Measurements from ENCODE around the gene ADSS1.

Gene ADSS1

DNA sequence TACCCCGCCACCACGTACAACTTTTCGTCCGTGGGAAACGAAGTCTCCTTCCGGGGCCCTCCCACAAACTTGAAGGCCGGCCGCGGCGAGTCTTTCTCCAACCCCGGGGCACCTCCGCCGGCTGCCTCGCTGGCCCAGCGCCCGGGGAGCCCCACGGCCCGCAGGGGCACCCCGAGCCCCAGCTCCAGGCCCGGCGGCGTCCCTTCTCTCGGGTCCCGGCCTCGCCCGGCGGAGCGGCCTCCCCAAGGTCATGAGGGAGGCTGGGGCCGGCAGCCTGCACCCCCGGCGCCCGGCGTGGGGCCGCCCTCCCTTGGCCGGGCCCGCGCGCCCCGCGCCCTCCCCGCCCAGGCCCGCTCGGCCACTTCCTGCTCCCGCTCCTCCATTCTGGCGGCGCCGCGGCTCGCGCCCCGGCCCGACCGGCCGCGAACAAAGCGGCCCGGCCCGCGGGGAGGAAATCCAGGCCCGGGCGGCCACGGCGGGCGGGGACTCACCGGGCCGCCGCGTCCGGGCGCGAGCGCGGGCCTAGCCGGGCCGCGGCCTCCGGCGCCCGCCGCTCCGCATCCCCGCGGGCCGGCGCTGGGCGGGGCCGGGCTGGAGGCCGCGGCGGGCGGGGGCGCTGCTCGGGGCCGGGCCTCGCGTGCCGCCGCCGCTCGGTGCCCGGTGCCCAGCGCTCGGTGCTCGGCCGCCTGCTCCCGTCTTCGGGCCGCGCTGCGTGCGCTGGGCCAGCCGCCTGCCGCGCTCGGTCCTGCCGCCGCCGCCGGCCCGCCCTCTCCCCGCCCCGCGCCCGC lies 71.2 kb downstream of the ADSS1 start, which contains the start of gene AKT1:
Gene AKT1, minus strand, starts transcription at position 756 of the 788 bp plus-strand sequence. CDS start 3,105 bp downstream, outside the sequence.
- Histone ChIP-seq H3K9me3 (no peaks in the 10 kb centered on the region), H3K27me3 (ENCODE audit: low read depth) (no peaks in the 10 kb centered on the region), H3K4me1 (peaks cover 20% of the 10 kb centered on the region), H3K4me3 (peak within 1 kb of the TSS; percentile 60), H3K36me3 (replicated peaks) (peaks cover 25% of the 10 kb centered on the region)
- DNase-seq (ENCODE audit: low spot score in 2 of 2) = no peak
- in situ Hi-C loops (cut with MboI; ENCODE audit: low sequenced_read_pairs) = no loop called here

DNA sequence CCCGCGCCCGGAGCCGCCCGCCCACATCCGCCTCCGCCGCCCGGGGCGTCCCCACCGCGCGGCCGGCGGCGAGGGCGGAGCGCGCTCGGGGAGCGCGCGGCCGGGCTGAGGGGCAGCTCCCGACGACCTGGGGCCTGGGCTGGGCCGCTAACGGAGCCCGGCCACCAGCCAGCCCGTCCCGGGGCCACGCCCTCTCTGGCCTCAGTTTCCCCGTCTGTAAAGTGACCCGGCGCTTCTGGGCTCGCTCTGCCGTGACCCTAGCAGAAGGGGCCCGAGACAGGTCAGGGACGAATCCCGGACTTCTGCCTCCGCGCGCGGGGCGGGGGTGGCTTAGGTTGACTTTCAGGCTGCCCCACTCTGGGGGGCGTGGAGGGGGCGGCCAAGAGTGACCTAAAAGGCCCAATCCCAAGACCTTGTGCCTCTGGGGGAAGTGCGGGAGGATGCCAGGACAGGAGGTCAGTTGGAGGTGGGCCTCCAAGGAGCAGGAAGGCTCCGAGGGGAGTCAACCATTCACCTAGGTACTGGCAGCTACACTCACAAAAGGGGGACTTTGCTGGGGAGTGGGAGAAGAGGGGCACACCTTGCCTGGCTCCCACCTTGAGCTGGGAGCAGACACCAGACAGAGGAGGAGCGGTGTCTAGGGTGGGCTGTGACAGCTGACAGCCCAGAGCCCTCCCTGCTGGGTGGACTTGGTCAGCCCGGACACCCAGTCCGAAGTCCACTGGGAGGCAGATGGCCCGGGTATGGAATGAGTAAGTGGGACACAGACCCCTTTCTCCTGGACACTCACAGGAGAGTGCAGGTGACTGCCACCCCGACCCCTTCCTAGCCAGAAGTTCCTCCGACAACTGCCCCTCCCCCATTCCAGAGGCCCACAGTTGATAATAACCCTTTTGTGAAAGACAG lies 72.0 kb downstream of the ADSS1 start:
- no peaks in the 10 kb centered on the region for H3K9me3 ChIP-seq
- peak overlapping the region; percentile 33 for H3K4me3 ChIP-seq
- peaks cover 17% of the 10 kb centered on the region for H3K36me3 ChIP-seq (replicated peaks)
- peaks cover 20% of the 10 kb centered on the region for H3K4me1 ChIP-seq
- in situ Hi-C loops (cut with MboI; ENCODE audit: low sequenced_read_pairs) = no loop called here
- no peaks in the 10 kb centered on the region for H3K27me3 ChIP-seq (ENCODE audit: low read depth)
- DNase-seq (ENCODE audit: low spot score in 2 of 2) = peak; percentile 17 to 73

DNA sequence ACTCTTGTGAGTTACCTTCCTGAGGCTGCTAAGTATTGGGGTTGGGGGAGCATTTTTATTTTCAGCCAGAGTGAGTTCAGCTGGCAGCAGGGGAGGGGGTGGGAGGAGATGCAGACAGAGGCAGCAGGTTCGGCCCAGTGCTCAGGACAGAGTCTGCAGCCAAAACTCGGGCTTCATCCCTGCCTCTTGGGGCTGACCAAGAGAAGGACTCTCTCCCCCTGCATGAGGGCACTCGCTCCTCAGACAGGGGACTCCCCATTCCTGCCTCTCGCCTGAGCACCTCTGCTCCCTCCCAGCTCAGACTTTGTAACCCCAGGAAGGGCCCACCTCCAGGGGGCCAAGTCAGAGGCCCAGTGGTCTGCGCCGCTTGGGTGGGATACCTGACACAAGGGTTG lies 72.7 kb downstream of the ADSS1 start:
- Histone ChIP-seq H3K36me3 (replicated peaks) (peaks cover 10% of the 10 kb centered on the region), H3K9me3 (no peaks in the 10 kb centered on the region), H3K4me1 (peaks cover 23% of the 10 kb centered on the region), H3K27me3 (ENCODE audit: low read depth) (no peaks in the 10 kb centered on the region), H3K4me3 (no peak overlapping the region)
- in situ Hi-C loops (cut with MboI; ENCODE audit: low sequenced_read_pairs) = no loop called here
- no peak for DNase-seq (ENCODE audit: low spot score in 2 of 2)
